ENCODE measurements around the gene NUBPL.
"Not testable (repeated sequence)": the region's sequence is repeated elsewhere in the genome, so short reads cannot be mapped to it uniquely, and the experiment has no call there.

Gene NUBPL

DNA sequence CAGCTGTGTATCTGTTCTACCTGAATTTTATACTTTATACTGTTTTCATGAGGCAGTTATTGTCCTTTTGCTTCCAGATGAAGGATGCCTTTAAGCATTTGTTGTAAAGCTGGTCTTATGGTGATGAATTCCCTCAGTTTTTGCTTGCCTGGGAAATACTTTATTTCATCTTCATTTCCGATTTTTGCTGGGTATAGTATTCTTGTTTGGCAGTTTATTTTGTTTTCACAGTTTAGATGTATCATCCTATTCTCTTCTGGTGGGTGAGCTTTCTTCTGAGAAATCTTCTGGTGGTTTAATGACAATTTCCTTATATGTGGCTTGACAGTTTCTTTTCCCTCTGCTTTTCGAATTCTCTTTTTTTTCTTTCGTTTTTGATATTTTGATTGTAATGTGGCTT, 188.1 kb downstream of the NUBPL start:
- no peak for DNase-seq

DNA sequence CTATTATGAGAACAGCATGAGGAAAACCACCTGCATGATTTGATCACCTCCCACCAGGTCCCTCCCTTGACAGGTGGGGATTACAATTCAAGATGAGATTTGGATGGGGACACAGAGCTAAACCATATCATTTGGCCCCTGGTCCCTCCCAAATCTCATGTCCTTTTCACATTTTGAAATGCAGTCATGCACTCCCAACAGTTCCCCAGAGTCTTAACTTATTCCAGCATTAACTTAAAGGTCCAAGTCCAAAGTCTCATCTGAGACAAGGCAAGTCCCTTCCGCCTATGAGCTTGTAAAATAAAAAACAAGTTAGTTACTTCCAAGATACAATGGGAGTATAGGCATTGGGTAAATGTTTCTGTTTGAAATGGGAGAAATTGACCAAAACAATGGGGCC, 189.8 kb downstream of the NUBPL start:
- DNase-seq, result not testable (repeated sequence)

DNA sequence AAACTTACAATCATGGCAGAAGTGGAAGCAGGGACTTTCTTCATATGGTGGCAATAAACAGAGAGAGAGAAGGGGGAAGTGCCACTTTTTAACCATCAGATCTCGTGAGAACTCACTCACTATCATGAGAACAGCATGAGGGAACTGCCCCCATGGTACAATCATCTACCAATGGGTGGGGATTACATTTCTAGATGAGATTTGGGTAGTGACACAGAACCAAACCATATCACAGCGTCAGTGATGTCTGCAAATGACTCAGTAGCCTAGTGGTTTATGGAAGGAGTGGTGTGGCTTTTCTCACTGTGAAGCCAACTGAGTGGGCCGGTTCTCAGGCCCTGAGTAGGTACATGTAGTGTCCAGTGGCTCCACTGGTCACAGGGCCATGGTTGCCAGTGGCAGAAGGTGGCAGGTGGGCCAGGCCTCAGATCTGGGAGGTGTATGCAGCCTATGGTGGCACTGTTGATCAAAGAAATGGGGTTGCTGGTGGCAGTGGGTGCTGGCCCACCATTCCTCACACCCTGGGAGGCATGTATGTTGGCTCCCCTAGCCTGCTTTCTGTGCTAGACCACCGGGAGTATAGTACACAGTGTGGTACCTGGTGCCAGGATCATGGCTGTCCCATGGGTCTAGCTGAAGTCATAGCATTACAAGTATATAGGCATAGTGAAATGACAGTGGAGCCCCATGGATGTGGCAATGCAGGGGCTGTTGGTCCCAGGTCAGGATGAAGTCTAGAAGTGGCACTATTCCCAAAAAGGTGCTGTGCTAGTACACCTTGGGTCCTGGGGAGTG, 191.9 kb downstream of the NUBPL start:
- DNase-seq, result no peak

DNA sequence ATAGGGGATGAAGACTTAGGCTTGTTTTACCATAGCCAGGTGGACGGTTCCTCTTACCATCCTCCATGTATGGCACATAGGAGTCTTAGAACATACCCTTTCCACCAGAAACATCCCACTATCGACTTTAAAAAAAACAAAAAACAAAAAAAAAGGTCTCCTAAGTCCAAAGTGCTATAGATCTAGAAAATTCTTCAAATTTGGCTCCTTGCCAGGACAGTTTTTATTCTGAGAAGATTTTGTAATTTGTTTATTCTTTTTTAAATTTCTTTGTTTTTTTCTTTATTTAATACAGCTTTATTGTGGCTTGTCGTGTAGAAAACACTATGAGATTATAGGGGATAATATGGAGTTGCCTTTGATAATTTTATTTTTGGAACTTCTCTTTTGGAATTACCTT, 197.7 kb downstream of the NUBPL start:
- no peak for DNase-seq

DNA sequence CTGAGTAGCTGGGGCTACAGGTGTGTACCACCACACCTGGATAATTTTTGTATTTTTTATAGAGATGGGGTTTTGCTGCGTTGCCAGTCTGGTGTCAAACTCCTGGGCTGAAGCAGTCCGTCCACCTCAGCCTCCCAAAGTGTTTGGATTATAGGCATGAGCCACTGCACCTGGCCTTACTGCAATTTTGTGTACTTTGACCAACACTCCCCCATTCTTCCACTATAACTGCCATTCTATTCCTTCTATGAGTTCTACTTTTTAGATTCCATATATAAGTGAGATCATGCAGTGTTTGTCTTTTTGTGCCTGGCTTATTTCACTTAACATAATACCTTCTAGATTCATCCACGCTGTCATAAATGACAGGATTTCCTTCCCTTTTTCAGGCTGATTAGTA, 199.1 kb downstream of the NUBPL start:
- DNase-seq, result no peak

DNA sequence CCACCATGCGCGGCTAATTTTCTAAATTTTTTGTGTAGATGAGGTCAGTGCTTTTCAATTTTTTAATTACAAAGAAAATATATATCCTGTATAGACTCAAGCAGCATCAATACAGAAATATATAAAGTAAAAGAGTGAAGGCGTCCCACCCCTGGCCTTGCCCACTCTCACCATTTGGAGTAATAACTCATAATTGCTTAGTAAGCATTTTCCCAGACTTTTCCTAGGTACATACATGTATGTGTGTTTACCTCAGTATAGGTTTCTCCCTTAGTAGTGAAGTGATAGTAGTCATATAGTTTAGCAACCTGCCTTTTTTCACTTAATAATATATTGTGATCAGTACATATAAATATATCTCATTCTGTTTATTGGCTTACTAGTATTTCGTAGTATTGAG, 200.1 kb downstream of the NUBPL start:
- no peak for DNase-seq

DNA sequence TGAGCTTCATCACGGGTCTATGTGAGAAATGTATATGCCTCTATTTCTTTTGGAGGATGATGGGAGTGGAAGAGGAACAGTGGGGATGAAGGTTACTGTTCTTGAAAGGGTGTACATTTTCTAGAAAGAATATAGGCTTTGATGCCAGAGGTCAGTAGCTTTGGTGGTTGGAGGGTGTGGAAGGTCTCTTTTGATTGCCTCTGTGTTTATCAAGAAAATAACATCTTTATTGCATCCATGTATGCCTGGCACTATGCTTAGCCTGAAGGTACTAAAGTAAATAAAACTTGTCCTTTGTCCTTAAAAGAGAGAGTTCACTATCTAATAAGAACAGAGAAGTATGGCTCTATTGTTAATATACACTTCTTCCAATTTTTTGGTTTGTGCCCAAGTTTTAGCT, 201.8 kb downstream of the NUBPL start:
- no peak for DNase-seq

DNA sequence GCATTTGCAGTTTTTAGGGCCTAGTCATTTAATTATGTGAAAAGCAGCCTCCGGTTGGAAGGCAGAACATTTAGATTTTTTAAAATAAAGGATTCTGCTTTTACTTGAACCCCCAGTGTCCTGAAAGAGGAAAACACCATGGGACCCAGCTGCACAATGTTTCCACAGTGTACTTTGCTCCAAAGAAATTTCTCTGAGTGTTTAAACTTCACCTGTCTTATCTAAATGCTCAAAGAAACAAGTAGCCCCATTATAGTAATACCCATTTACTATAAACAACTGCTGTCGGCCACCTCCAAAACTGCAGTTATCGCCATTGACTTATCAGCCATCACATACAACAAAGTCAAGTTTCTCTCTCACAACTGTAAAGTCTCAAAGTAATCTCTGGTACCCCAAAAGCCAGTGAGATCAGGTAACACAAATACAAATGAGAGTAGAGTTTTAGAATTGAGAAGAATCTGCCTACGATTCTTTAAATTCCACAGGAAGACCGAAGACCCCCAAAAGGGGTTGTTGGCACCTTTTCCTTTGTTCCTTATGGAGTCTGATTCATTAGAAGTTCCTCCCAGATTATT, 205.2 kb downstream of the NUBPL start:
- no peak for DNase-seq

DNA sequence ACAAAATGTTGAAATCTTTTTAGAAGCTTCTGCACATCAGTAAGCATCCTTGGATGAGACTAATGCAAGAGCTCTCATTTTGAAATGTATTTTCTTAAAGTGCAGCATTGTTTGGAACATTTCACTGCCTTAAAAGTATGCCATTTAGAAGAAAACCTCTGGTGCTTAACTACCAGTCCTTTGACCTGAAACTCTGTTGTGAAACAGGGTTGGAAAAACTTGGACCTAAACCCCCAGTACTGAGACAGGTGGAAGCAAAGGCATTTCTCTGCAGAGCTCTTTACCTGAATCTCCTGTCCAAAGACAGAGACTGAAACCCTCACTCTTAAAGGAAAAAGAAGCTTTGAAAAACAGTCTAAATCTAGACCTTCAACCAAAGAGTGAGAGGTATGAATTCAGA, 207.2 kb downstream of the NUBPL start:
- DNase-seq, result no peak

DNA sequence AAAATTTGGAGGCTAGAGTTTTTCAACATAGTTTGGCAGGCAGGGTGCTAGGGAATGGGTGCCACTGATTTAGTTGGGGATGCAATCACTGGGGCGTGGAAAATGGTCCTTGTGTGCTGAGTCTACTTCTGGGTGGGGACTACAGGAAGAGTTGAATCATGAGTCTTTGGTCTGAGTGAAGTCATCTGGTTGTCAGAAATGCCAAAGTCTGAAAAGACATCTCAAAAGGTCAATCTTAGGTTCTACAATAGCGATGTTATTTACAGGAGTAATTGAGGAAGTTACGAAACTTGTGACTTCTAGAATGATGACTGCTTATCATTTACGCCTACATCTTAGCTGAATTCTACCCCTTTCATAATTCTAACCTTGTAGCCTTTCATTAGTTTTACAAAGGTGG, 209.1 kb downstream of the NUBPL start:
- DNase-seq, result no peak

DNA sequence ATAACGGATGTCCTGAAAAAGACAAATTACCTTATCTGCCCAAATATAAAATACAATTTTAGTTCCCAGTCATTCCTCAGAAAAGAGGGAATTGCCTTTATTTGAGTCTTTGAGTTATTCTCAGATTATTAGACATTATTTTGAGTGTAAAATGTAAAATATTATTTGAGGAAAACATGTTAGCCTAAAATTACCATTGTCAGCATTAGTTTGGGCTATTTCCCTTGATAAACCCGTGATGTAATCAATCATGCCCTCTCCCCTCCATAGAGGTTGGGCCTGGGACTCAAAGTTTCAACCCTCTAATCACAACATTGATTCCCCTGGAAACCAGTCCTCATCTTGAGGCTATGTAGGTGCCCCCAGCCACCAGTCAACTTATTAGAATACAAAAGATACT, 213.4 kb downstream of the NUBPL start:
- no peak for DNase-seq

DNA sequence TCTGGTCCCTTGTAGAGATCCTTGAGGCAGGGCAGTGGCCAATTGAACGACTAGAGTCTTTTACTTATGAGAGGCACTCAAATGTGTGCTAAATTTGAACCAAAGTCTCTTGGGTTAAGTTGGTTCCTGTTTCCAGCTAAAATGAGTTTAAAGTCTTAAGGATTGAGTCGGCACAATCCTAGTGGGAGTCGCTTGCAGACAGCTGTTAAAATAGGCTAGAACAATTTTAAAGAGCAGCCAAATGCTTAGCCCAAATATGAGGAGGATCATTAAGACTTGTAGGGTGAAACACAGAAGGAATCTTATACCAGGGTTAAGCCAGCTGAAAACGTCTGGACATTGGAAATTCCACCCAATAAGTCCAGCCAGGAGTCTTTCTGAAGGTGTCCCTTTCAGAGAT, 216.1 kb downstream of the NUBPL start:
- DNase-seq, result no peak

DNA sequence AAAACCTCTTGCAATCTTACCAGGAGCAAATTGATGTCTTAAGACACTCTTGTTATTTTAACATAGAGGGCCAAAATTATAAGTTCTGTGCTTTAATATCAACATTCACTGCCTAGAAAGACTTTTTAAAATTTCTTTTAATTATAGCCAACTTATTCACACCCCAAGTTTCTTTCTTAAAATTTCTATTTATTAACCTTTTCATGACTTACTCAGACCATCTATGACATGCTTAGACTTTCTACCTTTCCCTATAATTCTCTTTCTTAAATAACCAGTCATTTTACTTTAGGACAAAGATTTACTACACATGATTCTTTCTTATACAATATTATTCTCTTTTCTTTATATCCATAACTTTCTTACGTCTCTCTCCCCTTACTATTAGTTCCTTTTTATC, 220.4 kb downstream of the NUBPL start:
- DNase-seq, result no peak

DNA sequence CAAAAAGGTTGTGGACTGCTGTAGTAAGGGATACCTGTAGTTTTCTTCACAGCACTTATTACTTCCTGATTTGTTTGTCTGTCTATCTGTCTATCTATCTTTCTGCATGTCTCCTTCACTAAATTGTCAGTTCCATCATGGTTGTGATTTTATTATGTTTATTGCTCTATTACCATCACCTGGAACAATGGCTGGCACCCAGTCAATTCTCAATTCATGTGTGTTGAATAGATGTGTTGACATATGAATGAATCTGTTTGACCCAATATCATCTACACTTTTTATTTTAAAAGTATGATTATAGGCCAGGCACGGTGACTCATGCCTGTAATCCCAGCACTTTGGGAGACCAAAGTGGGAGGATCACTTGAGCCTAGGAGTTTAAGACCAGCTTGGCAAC, 224.4 kb downstream of the NUBPL start:
- DNase-seq, result no peak

DNA sequence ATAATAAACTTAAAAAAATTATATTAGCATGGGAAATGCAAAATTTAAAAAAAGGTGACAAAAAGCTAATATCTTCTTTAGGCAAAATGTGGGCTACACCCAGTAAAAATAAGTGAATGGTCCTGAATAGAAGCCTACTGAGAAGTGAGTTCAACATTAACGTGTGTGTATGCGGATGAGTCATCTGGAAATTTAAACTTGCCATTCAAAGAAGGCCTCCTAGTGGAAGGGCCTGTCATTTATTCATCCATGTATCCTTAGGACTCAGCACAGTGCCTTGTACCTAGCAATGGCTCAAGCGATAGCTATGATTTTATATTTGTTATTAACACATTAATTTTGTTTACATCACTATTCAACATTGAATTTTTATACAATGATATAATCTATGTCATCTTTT, 226.2 kb downstream of the NUBPL start:
- DNase-seq, result no peak

DNA sequence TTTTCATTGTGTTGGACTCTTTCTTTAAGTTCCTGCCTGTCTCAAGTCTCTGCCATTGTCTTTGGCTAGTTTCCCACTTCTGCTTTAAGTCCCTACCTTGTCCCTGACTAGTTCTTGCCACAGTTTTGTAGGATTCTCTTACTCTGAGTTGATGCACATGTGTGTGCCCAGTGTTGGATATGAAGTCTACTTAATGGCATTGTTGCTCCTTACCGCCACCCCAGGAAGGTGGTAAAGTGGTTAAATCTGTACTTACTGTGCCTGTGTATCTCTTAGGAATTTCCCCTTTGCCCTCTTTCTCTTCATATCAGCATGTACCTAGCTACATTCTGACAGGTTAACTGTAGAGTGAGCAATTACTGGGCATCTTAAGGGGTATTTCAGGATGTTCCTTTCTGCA, 227.1 kb downstream of the NUBPL start:
- no peak for DNase-seq

DNA sequence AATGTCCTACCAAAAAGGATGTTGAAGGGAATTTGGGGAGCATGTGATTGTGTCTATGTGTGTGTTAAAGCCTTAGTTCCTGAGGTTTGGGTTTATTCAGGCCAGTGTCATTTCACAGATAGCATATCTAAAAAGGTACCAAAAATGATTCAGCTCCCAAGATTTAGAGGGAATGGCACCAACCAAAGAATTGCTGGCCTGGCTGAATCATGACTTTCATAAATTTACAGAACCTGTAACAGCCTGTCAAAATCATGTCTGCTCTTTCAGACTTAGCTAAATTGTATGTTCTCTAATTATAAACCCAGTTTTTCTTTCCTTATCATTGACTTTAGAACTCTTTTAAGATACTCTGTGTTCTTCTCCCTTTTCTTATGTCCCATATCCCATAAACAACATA, 231.5 kb downstream of the NUBPL start:
- DNase-seq, result no peak

DNA sequence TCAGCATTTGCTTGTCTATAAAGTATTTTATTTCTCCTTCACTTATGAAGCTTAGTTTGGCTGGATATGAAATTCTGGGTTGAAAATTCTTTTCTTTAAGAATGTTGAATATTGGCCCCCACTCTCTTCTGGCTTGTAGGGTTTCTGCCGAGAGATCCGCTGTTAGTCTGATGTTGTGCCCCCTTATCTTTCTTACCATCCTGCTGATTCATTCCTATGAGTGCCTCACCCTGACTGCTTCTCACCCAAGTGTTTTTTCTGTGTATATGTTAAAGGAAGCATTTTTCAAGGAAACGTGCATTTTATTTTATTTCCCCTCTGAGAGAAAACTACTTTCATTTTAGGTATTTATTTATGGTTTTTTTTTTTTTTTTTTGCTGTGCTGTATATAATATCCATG, 236.7 kb downstream of the NUBPL start:
- DNase-seq, result not testable (repeated sequence)

DNA sequence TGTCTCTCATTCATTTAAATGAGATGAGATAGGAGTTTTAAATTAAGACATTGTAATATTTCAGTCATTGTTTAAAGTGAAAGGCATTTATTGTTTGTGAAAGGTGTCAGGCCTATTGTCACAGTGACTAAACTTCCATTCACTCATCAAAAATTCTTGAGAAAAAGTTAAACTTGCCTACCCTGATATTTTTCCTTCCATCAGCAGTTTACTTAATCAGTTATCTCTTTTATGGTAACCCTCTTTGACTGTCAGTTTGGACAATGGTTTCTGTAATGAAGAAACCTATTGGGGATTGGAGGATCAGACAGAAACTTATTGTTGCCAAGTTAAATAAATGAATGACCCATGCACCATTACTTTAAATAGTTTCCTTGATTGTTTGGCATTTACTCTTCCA, 241.6 kb downstream of the NUBPL start:
- no peak for DNase-seq

DNA sequence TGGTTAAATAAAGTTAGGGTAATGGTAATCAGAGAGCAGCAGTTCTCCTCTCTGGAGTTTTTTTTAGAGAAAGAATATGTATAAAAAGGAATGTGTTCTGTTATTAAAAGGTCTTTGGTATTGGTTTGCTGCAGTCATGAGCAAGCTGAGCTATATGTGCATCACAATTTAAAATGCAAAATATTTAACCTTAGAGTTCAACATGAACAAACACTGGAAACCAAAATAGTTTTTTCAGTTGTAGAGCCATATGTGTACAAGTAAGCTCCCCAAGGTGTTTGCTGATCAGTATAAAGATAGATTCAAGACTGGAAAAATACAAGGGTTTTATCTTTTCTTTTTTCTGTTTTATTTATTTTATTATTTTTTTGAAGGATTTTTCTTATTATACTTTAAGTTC, 245.0 kb downstream of the NUBPL start:
- no peak for DNase-seq

DNA sequence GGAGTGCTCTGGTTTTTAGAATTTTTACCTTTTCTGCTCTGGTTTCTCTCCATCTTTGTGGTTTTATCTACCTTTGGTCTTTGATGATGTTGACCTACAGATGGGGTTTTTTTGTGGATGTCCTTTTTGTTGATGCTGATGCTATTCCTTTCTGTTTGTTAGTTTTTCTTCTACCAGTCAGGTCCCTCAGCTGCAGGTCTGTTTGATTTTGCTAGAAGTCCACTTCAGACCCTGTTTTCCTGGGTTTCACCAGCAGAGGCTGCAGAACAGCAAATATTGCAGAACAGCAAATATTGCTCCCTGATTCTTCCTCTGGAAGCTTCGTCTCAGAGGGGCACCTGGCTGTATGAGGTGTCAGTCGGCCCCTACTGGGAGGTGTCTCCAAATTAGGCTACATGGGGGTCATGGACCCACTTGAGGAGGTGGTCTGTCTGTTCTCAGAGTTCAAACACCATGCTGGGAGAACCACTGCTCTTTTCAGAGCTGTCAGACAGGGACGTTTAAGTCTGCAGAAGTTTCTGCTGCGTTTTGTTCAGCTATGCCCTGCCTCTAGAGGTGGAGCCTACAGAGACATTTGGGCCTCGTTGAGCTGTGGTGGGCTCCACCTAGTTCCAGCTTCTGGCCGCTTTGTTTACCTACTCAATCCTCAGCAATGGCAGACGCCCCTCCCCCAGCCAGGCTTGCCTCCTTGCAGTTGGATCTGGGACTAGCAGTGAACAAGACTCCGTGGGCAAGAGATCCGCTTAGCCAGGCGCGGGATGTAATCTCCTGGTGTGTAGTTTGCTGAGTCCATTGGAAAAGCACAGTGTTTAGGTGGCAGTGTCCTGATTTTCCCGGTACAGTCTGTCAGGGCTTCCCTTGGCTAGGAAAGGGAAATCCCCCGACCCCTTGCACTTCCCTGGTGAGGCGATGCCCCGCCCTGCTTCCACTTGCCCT, 250.8 kb downstream of the NUBPL start:
- DNase-seq, result not testable (repeated sequence)

DNA sequence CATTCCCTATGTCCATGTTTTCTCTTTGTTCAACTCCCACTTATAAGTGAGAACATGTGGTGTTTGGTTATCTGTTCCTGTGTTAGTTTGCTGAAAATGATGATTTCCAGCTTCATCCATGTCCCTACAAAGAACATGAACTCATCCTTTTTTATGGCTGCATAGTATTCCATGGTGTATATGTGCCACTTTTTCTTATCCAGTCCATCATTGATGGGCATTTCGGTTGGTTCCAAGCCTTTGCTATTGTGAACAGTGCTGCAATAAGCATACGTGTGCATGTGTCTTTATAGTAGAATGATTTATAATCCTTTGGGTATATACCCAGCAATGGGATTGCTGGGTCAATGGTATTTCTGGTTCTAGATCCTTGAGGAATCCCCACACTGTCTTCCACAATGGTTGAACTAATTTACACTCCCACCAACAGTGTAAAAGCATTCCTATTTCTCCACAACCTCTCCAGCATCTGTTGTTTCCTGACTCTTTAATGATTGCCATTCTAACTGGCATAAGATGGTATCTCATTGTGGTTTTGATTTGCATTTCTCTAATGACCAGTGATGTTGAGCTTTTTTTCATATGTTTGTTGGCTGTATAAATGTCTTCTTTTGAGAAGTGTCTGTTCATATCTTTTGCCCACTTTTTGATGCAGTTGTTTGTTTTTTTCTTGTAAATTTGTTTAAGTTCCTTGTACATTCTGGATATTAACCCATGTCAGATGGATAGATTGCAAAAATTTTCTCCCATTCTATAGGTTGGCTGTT, 252.7 kb downstream of the NUBPL start:
- DNase-seq, result not testable (repeated sequence)

DNA sequence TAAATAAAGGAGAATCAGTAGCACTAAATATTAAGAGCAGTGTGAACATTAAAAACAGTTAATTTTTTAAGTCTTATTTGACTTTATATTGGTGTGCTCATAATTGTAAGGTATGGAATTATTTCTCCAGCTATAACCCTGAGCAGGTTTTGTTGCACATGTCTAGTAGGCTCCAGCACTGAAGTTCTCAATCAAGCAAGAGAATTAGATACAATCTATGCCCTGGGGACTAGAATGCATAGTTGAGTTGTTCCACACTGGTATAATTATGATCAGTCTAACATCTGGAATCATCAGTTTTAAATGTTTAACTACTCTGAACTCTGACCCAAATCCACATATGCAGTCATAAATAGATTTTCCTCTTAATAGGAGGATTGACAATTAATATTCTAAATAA, 258.1 kb downstream of the NUBPL start:
- no peak for DNase-seq
